IPS DF 4.7 (cell line): ENCODE measurements around the gene DNAH8.
"Not testable (repeated sequence)": the region's sequence is repeated elsewhere in the genome, so short reads cannot be mapped to it uniquely, and the experiment has no call there.

Experiments
- DNase-seq: peaks from one replicate; pipeline ENCODE4 v3.0.0-alpha.2; 2013; ENCODE audit warnings: low spot score; ENCODE audit errors: extremely low read depth

DNAH8 gene

DNA sequence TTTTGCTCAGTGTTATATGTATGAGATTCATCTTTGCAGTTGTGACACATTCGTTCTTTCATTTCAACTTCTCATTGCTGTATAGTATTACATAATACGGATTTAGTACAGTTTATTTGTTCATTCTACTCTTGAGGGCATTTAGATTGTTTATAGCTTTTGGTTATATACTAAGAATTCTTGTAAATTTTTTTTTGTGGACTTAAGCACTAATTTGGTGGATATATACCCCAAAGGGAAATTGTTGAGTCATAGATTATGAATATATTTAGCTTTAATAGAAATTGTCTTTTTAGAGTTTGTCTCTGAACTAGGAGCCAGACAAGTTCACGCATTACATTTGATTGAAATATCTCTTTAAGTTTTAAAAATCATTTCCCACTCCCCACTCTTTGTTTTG lies 79.6 kb downstream of the DNAH8 start:
- DNase-seq: no peak

GRCh38 chr6:38796006-38796405 lies 80.9 kb downstream of the DNAH8 start:
- DNase-seq: no peak

GRCh38 chr6:38796437-38796836 lies 81.3 kb downstream of the DNAH8 start:
- DNase-seq: not testable (repeated sequence)

- DNase-seq: no peak
Measured at GRCh38 chr6:38796850-38797249, 81.7 kb downstream of the DNAH8 start.

DNA sequence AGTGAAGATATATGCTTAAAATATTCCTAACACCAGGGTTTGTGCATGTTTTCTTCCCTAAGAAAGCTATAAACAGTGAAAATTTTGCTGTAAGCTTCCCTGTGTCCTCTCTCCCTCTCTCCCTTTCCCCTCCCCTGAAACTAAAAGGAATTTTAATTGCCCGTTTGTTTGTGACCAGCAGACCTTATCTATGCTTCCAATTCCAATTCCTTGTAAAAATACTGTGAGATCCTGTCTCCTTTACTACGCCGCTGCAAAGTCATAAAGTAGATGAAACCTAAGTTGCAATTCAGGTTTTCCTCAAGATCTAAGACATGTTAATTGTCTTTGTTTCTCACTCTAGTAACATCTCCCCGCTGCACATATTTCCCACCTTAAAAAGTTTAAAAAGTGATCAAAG lies 82.3 kb downstream of the DNAH8 start:
- DNase-seq: no peak

- DNase-seq: no peak
Measured at GRCh38 chr6:38799529-38800184, 84.5 kb downstream of the DNAH8 start.

GRCh38 chr6:38801305-38801704 lies 86.2 kb downstream of the DNAH8 start:
- DNase-seq: no peak

DNA sequence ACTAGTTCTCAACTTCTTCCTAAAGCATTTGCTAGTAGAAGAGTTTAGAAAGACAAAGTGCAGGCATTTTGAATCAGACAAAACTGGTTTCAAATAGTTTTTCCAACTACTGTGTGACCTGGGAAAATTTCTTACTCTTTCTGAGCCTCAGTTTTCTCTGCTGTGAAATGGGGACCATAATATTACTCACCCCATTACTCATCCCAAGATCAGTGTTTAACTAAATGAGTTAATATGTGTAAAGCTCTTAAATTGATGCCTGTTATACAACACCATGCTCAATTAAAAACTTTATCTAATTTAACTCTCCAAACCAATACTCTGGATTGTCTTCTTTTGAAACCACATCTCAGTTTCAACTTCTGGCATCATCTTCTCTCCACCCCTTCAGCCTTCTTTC lies 87.4 kb downstream of the DNAH8 start:
- no peak for DNase-seq

GRCh38 chr6:38803129-38803528 lies 88.0 kb downstream of the DNAH8 start:
- no peak for DNase-seq

DNA sequence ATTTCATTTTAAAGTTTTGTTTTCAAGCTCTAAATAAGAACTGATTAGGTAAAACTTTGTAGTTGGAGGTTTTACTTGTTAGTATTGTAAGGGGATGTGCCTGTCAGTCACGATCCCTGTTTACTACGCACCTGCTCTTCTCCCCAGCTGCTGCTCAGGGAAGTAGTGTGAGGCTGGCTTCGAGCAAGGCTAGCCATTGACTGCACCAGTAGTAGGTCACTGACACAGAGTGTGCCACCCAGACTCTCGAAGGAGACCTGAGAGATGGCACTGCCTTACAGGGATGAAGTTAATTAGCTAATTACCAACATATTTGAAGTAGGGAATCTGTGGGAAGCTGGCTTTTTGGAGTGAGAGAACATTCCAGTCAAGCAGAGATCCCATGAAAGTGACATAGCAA lies 89.2 kb downstream of the DNAH8 start:
- DNase-seq: no peak

GRCh38 chr6:38805127-38805655 lies 90.1 kb downstream of the DNAH8 start:
- no peak for DNase-seq

DNA sequence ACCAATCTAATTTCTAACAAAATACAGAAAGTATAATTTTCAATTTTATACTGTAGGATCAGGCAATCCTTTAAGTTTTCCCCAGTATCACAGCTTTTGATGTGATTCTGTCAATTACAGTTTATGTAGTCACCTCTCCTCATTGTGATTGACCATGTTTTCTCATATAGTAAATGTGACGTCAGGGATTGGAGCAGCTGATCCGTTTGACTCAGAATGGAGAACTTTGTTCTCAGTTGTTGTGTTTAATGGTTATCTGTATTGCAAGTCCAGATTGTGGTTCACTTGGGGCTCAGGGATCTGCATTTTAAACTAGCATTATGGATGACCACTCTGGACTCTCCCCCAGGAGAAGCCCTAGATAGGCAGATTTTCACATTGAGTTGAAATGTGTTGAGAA lies 90.6 kb downstream of the DNAH8 start:
- DNase-seq: no peak

- no peak for DNase-seq
Measured at GRCh38 chr6:38806271-38806670, 91.2 kb downstream of the DNAH8 start.

DNA sequence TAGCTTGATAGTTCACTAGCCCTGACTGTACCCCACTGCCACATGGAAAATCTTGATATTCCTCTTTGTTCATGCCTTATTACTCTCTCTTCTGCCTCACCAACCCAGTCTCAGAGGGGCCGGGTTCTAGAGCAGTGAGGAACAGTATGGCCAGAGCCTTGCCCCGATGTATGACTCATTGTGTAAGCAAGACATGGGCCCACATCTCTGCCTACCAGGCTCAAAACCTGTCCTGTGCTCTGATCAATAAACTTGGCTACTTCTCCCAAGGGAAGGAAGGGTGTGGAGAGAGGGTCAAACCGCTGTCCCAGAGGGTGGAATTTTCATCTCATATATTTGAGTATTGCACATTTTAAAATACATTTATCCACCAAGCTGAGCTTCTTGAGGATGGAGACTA lies 91.7 kb downstream of the DNAH8 start:
- no peak for DNase-seq

DNA sequence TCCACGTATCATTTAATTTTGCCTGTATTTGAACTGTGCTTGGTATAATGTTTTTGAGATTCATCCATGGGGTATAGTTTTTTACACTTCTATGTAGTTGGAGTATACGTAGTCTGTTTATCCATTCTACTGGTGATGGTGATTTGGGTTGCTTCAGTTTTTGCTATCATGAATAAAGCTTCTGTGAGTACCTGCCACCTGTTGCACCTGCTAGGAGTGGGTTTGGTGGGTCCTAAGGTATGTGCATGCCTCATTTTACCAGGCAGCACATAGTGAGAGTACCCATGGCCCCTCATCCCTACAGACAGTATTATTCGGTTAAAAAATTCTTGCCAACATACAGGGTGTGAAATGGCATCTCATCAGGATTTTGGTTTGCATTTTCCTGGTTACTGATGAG lies 92.9 kb downstream of the DNAH8 start:
- no peak for DNase-seq

DNA sequence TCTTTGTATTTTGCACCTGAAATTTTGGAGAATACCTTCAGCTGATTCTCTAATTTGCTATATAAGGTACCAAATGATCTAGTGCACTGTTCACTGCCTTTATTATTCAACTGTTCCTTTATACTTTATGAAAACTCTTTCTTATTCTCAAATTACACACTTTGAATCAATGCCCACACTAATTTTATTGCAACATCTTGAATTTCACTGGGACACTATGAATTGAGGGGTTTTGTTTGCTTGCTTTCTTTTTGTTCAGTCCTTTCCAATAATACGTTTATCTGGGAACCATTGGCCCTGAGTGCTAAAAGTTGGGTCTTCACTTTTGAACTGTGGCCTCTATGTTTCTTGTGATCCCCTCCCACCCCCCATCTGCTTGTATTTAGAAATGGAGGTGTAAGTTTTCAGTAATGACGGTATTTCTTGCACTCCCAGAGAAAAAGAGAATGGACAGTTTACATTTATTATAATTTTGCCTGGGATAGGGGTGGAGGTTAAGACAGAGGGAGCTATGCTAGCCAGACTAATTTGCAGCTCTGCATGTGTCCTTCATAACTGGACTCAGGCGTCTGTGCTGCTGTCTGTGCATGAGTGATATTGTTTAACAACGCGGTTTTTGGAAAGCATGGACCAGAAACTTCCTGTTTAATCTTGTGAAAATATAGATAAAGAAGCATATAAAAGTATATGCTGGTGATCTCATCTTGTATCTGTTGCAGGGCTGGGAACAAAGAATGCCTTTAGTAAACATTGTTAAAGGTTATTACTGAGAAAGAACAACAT lies 98.1 kb downstream of the DNAH8 start:
- no peak for DNase-seq

DNA sequence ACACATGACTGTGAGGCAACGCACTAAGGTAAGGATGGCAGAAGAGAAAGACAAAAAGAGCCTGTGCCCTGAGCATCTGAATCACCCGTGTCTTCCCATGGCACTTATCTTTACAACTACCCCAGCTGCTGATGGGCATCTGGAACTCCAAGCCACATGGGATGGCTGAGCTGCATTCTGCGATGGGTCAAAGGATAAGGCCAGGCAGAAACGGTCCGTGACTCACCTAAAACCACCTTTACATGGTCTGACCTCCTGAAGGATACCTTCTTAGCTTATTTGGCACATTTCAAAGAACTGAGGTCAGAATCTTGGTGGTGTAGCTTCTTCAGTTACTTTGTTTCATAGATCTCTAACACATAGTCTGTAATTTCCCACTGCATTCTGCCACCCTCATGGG lies 99.7 kb downstream of the DNAH8 start:
- no peak for DNase-seq

- DNase-seq: no peak
Measured at GRCh38 chr6:38815250-38815649, 100.1 kb downstream of the DNAH8 start.

DNA sequence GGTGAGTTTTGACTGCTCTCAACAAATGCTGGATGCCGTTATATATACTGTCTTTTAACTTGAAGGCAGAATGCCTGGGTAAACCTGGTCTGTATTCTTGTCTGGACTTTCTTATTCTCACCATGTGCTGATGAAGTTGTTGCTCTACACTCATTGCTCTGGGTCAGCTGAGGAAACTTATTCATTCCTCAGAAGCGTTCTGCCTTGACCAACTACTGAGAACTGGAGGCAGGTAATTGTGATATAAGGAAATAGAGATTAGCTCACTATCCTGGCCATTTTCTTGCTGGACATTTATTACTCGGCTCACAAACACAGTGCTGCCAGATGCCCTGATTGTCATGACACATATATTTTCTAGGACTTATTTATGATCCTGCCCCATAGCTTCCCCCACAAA lies 103.6 kb downstream of the DNAH8 start:
- DNase-seq: no peak

- DNase-seq: no peak
Measured at GRCh38 chr6:38822963-38823362, 107.9 kb downstream of the DNAH8 start.

GRCh38 chr6:38824243-38824894 lies 109.3 kb downstream of the DNAH8 start:
- no peak for DNase-seq

GRCh38 chr6:38827024-38827423 lies 111.9 kb downstream of the DNAH8 start:
- no peak for DNase-seq
